Measurements from ENCODE around the gene NAT10. TPM values are rescaled to one million over a fixed set of nuclear protein-coding genes. Genes with fewer than 3 reads are reported as not detected.
"Not testable (repeated sequence)": the region's sequence is repeated elsewhere in the genome, so short reads cannot be mapped to it uniquely, and the experiment has no call there.

Gene NAT10
- total RNA-seq, 1 donor from 2014 or later: 42.9 TPM

- Histone ChIP-seq H3K4me1 (peaks cover 36% of the 10 kb centered on the region), H3K27ac (no peak overlapping the region), H3K36me3 (peaks cover 28% of the 10 kb centered on the region), H3K27me3 (no peaks in the 10 kb centered on the region), H3K4me3 (no peak overlapping the region), H3K9me3 (no peaks in the 10 kb centered on the region)
- intact Hi-C loops (cut with DNase I): no loop called here
- no peak for ATAC-seq
- TF ChIP-seq, protein P1, sequence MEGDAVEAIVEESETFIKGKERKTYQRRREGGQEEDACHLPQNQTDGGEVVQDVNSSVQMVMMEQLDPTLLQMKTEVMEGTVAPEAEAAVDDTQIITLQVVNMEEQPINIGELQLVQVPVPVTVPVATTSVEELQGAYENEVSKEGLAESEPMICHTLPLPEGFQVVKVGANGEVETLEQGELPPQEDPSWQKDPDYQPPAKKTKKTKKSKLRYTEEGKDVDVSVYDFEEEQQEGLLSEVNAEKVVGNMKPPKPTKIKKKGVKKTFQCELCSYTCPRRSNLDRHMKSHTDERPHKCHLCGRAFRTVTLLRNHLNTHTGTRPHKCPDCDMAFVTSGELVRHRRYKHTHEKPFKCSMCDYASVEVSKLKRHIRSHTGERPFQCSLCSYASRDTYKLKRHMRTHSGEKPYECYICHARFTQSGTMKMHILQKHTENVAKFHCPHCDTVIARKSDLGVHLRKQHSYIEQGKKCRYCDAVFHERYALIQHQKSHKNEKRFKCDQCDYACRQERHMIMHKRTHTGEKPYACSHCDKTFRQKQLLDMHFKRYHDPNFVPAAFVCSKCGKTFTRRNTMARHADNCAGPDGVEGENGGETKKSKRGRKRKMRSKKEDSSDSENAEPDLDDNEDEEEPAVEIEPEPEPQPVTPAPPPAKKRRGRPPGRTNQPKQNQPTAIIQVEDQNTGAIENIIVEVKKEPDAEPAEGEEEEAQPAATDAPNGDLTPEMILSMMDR (IDR thresholded peaks at IDR 0.05): no peak
- DNase-seq: no peak
Observed at GRCh38 chr11:34067383-34068065, 37.9 kb upstream of the NAT10 start.

- intact Hi-C loops (cut with DNase I): no loop called here
- peak; percentile 69 for ATAC-seq
- no peaks in the 10 kb centered on the region for H3K27me3 ChIP-seq
Observed at GRCh38 chr11:34068111-34068510, 37.3 kb upstream of the NAT10 start.

DNA sequence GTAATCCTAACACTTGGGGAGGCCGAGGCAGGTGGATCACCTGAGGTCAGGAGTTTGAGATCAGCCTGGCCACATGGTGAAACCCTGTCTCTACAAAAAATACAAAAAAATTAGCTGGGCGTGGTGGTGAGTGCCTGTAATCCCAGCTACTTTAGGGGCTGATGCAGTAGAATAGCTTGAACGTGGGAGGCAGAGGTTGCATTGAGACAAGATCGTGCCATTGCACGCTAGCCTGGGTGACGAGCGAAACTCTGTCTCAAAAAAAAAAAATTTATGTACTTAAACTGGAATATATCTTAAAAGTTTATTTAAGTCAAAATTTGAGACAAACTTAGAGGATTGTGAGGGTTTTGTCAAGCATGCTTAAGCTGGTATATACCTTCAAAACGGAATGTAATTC, 34.1 kb upstream of the NAT10 start:
- H3K27ac ChIP-seq; DNase-seq; ATAC-seq; H3K9me3 ChIP-seq; intact Hi-C loops (cut with DNase I); H3K4me3 ChIP-seq; H3K27me3 ChIP-seq: not testable (repeated sequence)
- Histone ChIP-seq H3K36me3 (peaks cover 54% of the 10 kb centered on the region), H3K4me1 (peaks cover 13% of the 10 kb centered on the region)

More at GRCh38 chr11:34068111-34068510, 37.3 kb upstream of the NAT10 start:
- Histone ChIP-seq H3K36me3 (peaks cover 29% of the 10 kb centered on the region), H3K9me3 (no peaks in the 10 kb centered on the region), H3K4me3 (no peak overlapping the region), H3K27ac (no peak overlapping the region), H3K4me1 (peaks cover 30% of the 10 kb centered on the region)
- DNase-seq: no peak
- TF ChIP-seq, protein P1 (IDR thresholded peaks at IDR 0.05): no peak

DNA sequence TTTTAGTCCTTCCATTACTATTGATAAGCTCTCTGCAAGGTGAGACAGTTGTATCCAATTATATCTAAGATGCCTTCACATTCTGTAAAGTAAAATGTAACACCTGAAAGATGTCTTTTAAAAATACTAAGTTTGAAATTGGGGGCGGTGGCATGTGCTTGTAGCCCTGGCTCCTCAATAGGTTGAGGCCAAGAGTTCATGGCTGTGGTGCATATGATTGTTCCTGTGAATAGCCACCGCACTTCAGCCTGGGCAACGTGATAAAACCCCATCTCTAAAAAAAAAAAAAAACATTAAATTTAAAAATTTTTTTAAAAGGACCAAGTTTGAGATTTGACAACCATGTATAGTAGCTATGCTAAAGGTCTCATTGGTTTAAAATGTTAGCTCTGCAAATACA, 33.4 kb upstream of the NAT10 start:
- ATAC-seq: no peak
- Histone ChIP-seq H3K36me3 (peaks cover 61% of the 10 kb centered on the region), H3K27ac (no peak overlapping the region), H3K27me3 (no peaks in the 10 kb centered on the region), H3K4me3 (no peak overlapping the region), H3K9me3 (no peaks in the 10 kb centered on the region), H3K4me1 (peaks cover 13% of the 10 kb centered on the region)
- intact Hi-C loops (cut with DNase I): no loop called here
- no peak for DNase-seq
- TF ChIP-seq, protein P1 (IDR thresholded peaks at IDR 0.05): no peak

- H3K9me3 ChIP-seq: no peaks in the 10 kb centered on the region
- no peaks in the 10 kb centered on the region for H3K27me3 ChIP-seq
- no peak for DNase-seq
- H3K27ac ChIP-seq: no peak overlapping the region
- H3K4me1 ChIP-seq: peaks cover 10% of the 10 kb centered on the region
- no peak for ATAC-seq
- TF ChIP-seq, protein P1 (IDR thresholded peaks at IDR 0.05): no peak
- peaks cover 69% of the 10 kb centered on the region for H3K36me3 ChIP-seq
- H3K4me3 ChIP-seq: no peak overlapping the region
- intact Hi-C loops (cut with DNase I): no loop called here
Observed at GRCh38 chr11:34072832-34073231, 32.6 kb upstream of the NAT10 start.

GRCh38 chr11:34074391-34074790, 31.0 kb upstream of the NAT10 start:
- Histone ChIP-seq H3K9me3 (no peaks in the 10 kb centered on the region), H3K4me1 (no peaks in the 10 kb centered on the region), H3K27ac (no peak overlapping the region), H3K27me3 (no peaks in the 10 kb centered on the region), H3K36me3 (peaks cover 85% of the 10 kb centered on the region), H3K4me3 (no peak overlapping the region)
- ATAC-seq (no peak), DNase-seq (no peak)
- TF ChIP-seq, protein P1 (IDR thresholded peaks at IDR 0.05): no peak
- intact Hi-C loops (cut with DNase I): no loop called here
